ENCODE measurements around the gene FRMD5. TPM values are rescaled to one million over a fixed set of nuclear protein-coding genes. Genes with fewer than 3 reads are reported as not detected.

FRMD5 gene
- total and polyA plus RNA-seq, 11 donors = 12.5 to 110 (median 55.7) TPM

DNA sequence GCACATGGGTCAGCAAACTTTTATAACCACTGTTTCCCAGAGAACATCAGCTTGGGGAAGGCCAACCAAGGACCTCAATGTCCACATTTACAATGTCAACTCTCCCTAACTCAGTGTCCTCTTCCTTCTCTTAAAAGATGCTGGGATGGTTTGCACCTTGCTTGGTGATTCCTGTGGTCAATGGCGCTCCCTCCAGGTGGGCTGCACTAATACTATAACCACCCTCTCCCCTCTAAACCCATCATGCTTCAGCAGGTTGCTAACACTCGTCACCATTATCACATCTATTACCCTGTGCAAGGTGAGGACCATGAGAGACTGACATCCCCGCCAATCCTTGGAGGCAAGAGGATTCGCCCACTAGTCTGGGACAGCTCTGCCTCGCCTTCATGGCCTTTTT is 65.2 kb downstream of the FRMD5 start:
- DNase-seq (no peak), ATAC-seq (no peak)
- no peaks in the 10 kb centered on the region for H3K36me3 ChIP-seq
- no peak overlapping the region for H3K27ac ChIP-seq
- intact Hi-C loops (cut with DNase I) = no loop called here
- H3K4me3 ChIP-seq = no peak overlapping the region
- peaks cover 0 to 13% (median 0%) of the 10 kb centered on the region in 9 donors for H3K27me3 ChIP-seq
- no peak for TF ChIP-seq POLR2A (IDR thresholded peaks at IDR 0.05)
- no peak for TF ChIP-seq CTCF (IDR thresholded peaks at IDR 0.05)
- 75 to 86% (median 84%) methylated on average over 5 of the region's 5 CpGs for WGBS, 4 donors
- no peaks in the 10 kb centered on the region for H3K9me3 ChIP-seq
- no peaks in the 10 kb centered on the region for H3K4me1 ChIP-seq

GRCh38 chr15:44128443-44128842 is 66.6 kb downstream of the FRMD5 start:
- H3K27ac ChIP-seq = no peak overlapping the region
- no peaks in the 10 kb centered on the region for H3K4me1 ChIP-seq
- H3K27me3 ChIP-seq = peaks cover 0 to 13% (median 0%) of the 10 kb centered on the region in 9 donors
- no peaks in the 10 kb centered on the region for H3K9me3 ChIP-seq
- H3K36me3 ChIP-seq = no peaks in the 10 kb centered on the region
- intact Hi-C loops (cut with DNase I) = no loop called here
- DNase-seq = no peak
- no peak overlapping the region for H3K4me3 ChIP-seq
- TF ChIP-seq POLR2A (IDR thresholded peaks at IDR 0.05) (no peak), CTCF (IDR thresholded peaks at IDR 0.05) (no peak)
- ATAC-seq = no peak

DNA sequence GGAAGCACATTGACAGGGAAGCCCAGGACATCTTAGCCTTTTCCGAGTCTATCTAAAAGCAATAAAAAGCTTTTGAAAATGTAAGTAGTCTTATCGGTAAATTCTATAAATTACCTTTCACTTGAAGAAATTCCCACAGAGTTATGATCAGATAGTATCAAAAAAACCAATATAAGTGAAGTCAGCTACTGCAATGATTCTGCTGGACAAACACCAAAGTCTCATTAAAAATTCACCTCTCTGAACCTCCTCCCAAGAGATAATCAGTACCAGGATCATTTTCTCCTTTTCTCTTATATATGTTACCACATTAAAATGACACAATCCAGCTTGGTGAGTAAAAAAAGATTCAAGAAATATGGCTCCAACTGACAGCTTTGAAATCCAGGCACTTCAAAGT is 69.2 kb downstream of the FRMD5 start:
- Histone ChIP-seq H3K4me1 (no peaks in the 10 kb centered on the region), H3K4me3 (no peak overlapping the region), H3K9me3 (no peaks in the 10 kb centered on the region), H3K36me3 (no peaks in the 10 kb centered on the region), H3K27me3 (peaks cover 0 to 9% (median 0%) of the 10 kb centered on the region in 9 donors), H3K27ac (no peak overlapping the region)
- 89 to 96% (median 93%) methylated on average over 2 of the region's 2 CpGs for WGBS, 4 donors
- no peak for DNase-seq
- ATAC-seq = no peak
- intact Hi-C loops (cut with DNase I) = no loop called here
- TF ChIP-seq CTCF (IDR thresholded peaks at IDR 0.05) (no peak), POLR2A (IDR thresholded peaks at IDR 0.05) (no peak)

GRCh38 chr15:44102675-44103254 is 92.3 kb downstream of the FRMD5 start:
- intact Hi-C loops (cut with DNase I) = no loop called here
- H3K27ac ChIP-seq = peak overlapping the region in 1 of 12 donors; percentile 1
- H3K36me3 ChIP-seq = no peaks in the 10 kb centered on the region
- no peaks in the 10 kb centered on the region for H3K27me3 ChIP-seq
- no peak overlapping the region for H3K4me3 ChIP-seq
- no peaks in the 10 kb centered on the region for H3K9me3 ChIP-seq
- TF ChIP-seq CTCF (IDR thresholded peaks at IDR 0.05) = no peak
- no peak for TF ChIP-seq POLR2A (IDR thresholded peaks at IDR 0.05)
- peak in 1 of 5 donors; percentile 25 for DNase-seq
- peak; percentile 58 to 72 (median 64) for ATAC-seq
- peaks cover 0 to 30% (median 7%) of the 10 kb centered on the region in 12 donors for H3K4me1 ChIP-seq
